ENCODE measurements around the gene SPAAR.

SPAAR gene

GRCh38 chr9:35948451-35948850 is 39.2 kb downstream of the SPAAR start:
- no peak for DNase-seq (ENCODE audit: low spot score)

DNA sequence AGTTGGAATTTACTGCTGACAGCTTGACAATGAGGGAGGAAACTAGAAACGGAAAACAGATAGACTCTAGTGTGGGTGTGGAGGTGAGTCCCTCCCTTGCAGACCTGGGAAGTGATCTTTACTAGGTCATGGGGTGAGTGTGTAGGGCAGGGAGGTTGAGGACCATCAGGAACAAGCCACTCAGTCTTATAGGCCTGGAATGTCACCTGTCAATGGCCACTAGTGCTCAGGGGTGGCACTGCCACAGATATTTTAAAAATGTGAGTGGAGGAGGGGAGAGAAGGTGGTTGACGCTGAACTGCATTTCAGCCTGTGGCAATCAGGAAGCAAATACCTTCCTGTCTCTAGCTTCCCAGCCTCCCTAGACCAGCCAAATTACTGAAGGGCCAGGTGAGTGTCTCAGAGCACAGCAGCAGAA is 39.6 kb downstream of the SPAAR start:
- no peak for DNase-seq (ENCODE audit: low spot score)

- no peak for DNase-seq (ENCODE audit: low spot score)
Observed at GRCh38 chr9:35951736-35952135, 42.4 kb downstream of the SPAAR start.

DNA sequence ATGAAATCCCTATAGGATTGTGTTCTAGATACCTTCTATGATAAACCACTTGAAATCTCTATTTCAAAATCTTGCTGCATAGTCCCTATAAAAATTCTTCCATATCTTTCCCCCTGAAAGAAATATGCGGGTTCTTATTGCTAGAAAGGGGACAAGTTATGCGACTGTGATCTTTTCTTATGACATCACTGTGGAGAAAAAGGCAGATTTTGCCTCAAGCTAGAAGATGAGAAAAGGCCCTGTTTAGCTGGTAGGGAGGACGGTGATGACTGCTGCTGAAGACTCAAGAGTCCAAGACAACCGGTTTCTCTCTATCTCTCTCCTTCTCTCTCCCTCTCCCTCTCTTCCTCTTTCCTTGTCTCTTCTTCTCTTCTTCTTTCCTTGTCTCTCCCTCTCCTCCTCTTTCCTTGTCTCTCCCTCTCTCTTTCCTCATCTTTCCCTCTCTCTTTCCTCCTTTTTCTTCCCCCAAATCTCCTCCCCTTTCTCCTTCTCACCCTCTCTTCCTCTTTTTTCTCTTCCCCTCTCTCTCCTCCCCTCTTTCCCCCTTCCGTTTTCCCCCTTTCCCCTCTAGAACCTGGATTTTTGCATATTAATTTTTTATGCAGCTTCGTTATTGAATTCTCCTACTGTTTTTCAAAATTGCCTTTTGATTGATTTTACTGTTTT is 43.4 kb downstream of the SPAAR start:
- no peak for DNase-seq (ENCODE audit: low spot score)

DNA sequence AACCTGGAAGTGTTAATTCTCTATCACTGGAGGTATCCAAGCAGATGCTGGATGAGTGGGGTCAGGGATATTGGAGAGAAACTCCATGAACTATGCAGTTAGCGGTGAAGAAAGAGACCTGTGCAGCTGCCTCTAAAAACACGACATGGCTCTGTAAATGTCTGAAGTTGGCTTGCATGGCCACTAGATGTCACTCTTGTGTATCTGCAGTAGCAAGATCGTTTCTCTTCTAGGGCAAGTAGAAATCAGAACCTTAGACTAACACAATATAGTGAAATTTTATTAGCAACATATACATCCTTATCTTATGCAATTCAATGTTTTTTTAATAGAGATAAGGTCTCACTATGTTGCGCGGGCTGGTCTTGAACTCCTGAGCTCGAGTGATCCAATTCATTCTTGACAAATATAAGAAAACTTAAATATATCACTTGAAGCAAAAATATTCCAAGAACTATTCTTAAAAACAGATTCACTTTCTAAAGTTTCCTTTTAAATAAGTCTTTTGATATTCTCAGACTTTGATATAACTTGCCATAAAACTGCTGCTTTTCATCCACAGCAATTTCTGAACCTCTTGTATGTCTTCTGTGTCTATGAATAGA is 45.8 kb downstream of the SPAAR start:
- DNase-seq (ENCODE audit: low spot score) = no peak

- no peak for DNase-seq (ENCODE audit: low spot score)
Observed at GRCh38 chr9:35956651-35957050, 47.4 kb downstream of the SPAAR start.

- no peak for DNase-seq (ENCODE audit: low spot score)
Observed at GRCh38 chr9:35958104-35958837, 49.0 kb downstream of the SPAAR start, which contains the start of gene OR2S2. OR2S2 (minus strand) TSS chr9:35958154; CDS start chr9:35958098, 56 bp downstream.

GRCh38 chr9:35960039-35960655 is 50.9 kb downstream of the SPAAR start:
- DNase-seq (ENCODE audit: low spot score) = no peak
